Neural progenitor cell (in vitro differentiated cells): ENCODE data around the gene MARCHF6.

Experiments used
- CTCF ChIP-seq: fragments of 200-600 bp; sonication (generic); IDR thresholded peaks from 2 replicates; pipeline ENCODE4 v1.5.1; 2017; ENCODE audit warnings: antibody characterized with exemption, mild to moderate bottlenecking
- EZH2 ChIP-seq: fragments of 200-600 bp; sonication (generic); IDR thresholded peaks from 2 replicates; pipeline ENCODE4 v1.6.1; 2017; ENCODE audit warnings: antibody characterized with exemption, mild to moderate bottlenecking, moderate library complexity

- TF ChIP-seq CTCF = no peak
- TF ChIP-seq EZH2 = no peak
Observed at GRCh38 chr5:10329446-10329819, 24.1 kb upstream of the MARCHF6 start.
